Measurements from ENCODE around the gene XPO6.
A peak's percentile ranks its signal among the peaks of the same experiment; 100 is the strongest.

Gene XPO6

GRCh38 chr16:28193530-28194423 is 18.0 kb downstream of the XPO6 start:
- Histone ChIP-seq H3K36me3 (ENCODE audit: control insufficient read depth in 2 of 2, insufficient read depth in 1 of 2, low read length in 2 of 2) (peaks cover 0 to 28% of the 10 kb centered on the region in 2 experiments; a peak in 2 of 3 replicates), H3K27ac (ENCODE audit: extremely low read depth, low read depth, low read length) (no peak overlapping the region), H3K4me1 (ENCODE audit: control insufficient read depth, insufficient read depth, low read length) (peaks cover 8% of the 10 kb centered on the region), H3K4me3 (ENCODE audit: low read depth, low read length) (no peak overlapping the region), H3K9me3 (ENCODE audit: control insufficient read depth, insufficient read depth, low read depth, low read length) (no peaks in the 10 kb centered on the region)
- CTCF ChIA-PET, result interaction anchor here (0.6 kb wide), 1 partner anchor 67 kb away, joined by 3 read pairs; no protein-coding TSS in a partner anchor
- POLR2A ChIA-PET, result interaction anchor here (0.6 to 1.7 kb wide), 3 partner anchors 10 to 17 kb away, joined by 4 to 6 read pairs (median 4); no protein-coding TSS in a partner anchor
- TF ChIP-seq BCL11B (tag by site-specific recombination; IDR thresholded peaks at IDR 0.05; ENCODE audit: low read depth), result no peak
- no peak for TF ChIP-seq ZSCAN5A (tag by site-specific recombination; IDR thresholded peaks at IDR 0.05)
- TF ChIP-seq HIC1 (tag by site-specific recombination; IDR thresholded peaks at IDR 0.05), result 0 out of 2 replicates have a peak, but pooled peaks have one; percentile 31
- TF ChIP-seq ZNF239 (tag by site-specific recombination; IDR thresholded peaks at IDR 0.05), result no peak
- TF ChIP-seq ZNF777 (tag by site-specific recombination; IDR thresholded peaks at IDR 0.05; ENCODE audit: borderline replicate concordance), result no peak
- TF ChIP-seq ZNF169 (tag by site-specific recombination; IDR thresholded peaks at IDR 0.05), result no peak
- no peak for TF ChIP-seq ZNF623 (tag by site-specific recombination; IDR thresholded peaks at IDR 0.05)
- TF ChIP-seq GFI1B (tag by site-specific recombination; IDR thresholded peaks at IDR 0.05), result peak; percentile 52; the same call in 1 of the 2 replicates
- peak; percentile 94 for TF ChIP-seq SCRT2 (tag by site-specific recombination; IDR thresholded peaks at IDR 0.05)
- no peak for TF ChIP-seq ZNF488 (tag by site-specific recombination; IDR thresholded peaks at IDR 0.05)
- no peak for TF ChIP-seq ZIC2 (tag by site-specific recombination; IDR thresholded peaks at IDR 0.05)
- TF ChIP-seq ZBTB21 (tag by site-specific recombination; IDR thresholded peaks at IDR 0.05), result peak; percentile 53; the same call in 1 of the 2 replicates
- no peak for TF ChIP-seq TCF7L2 (IDR thresholded peaks at IDR 0.05; ENCODE audit: borderline replicate concordance, low read depth, low read length)
- no peak for TF ChIP-seq ZNF354C (tag by site-specific recombination; IDR thresholded peaks at IDR 0.05; ENCODE audit: borderline replicate concordance, low read depth)
- TF ChIP-seq ZSCAN18 (tag by site-specific recombination; IDR thresholded peaks at IDR 0.05), result no peak
- TF ChIP-seq ZSCAN30 (tag by site-specific recombination; IDR thresholded peaks at IDR 0.05), result no peak
- TF ChIP-seq ZNF639 (tag by site-specific recombination; IDR thresholded peaks at IDR 0.05), result peak; percentile 67; the same call in 1 of the 2 replicates
- no peak for TF ChIP-seq ZNF292 (tag by site-specific recombination; IDR thresholded peaks at IDR 0.05; ENCODE audit: borderline replicate concordance, low read depth)
- TF ChIP-seq ZNF664 (tag by site-specific recombination; IDR thresholded peaks at IDR 0.05), result no peak
- TF ChIP-seq PRDM1 (tag by site-specific recombination; IDR thresholded peaks at IDR 0.05), result no peak; the same call in none of the 2 replicates
- TF ChIP-seq ZBTB10 (tag by site-specific recombination; IDR thresholded peaks at IDR 0.05), result no peak
- no peak for TF ChIP-seq ZNF561 (tag by site-specific recombination; IDR thresholded peaks at IDR 0.05; ENCODE audit: borderline replicate concordance)
- no peak for TF ChIP-seq RBAK (tag by site-specific recombination; IDR thresholded peaks at IDR 0.05)
- TF ChIP-seq ZNF280C (tag by site-specific recombination; IDR thresholded peaks at IDR 0.05), result no peak

All from HEK293 (cell line).